ENCODE measurements around the gene KLRG1.

KLRG1 gene

DNA sequence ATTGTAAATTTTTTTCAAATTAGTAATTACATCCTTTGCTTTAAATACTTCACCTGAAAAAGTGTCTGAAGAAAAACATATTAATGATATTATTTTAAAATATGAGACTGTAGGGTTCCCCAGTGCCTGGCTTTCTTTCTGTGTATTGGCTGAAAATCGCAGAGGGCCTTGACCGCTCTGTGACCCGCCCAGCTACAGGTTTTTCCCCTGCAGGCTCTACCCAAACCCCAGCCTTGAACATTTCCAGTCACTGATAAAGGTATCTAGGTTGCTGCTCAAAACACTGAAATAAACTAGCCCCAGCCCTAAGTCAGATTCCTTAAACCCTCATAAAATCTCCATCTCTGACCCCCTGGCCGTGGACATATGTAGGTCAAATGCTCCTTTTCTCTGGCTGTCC is 11.9 kb downstream of the KLRG1 start:
- H3K79me2 ChIP-seq (ENCODE audit: insufficient read depth, low read length): no peaks in the 10 kb centered on the region
- no peaks in the 10 kb centered on the region for H3K27me3 ChIP-seq (ENCODE audit: low read length)
- TF ChIP-seq EZH2phosphoT487 (conservative IDR thresholded peaks at IDR 0.05; ENCODE audit: low read length): no peak
- TF ChIP-seq, protein P1, sequence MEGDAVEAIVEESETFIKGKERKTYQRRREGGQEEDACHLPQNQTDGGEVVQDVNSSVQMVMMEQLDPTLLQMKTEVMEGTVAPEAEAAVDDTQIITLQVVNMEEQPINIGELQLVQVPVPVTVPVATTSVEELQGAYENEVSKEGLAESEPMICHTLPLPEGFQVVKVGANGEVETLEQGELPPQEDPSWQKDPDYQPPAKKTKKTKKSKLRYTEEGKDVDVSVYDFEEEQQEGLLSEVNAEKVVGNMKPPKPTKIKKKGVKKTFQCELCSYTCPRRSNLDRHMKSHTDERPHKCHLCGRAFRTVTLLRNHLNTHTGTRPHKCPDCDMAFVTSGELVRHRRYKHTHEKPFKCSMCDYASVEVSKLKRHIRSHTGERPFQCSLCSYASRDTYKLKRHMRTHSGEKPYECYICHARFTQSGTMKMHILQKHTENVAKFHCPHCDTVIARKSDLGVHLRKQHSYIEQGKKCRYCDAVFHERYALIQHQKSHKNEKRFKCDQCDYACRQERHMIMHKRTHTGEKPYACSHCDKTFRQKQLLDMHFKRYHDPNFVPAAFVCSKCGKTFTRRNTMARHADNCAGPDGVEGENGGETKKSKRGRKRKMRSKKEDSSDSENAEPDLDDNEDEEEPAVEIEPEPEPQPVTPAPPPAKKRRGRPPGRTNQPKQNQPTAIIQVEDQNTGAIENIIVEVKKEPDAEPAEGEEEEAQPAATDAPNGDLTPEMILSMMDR (IDR thresholded peaks at IDR 0.05; ENCODE audit: insufficient read depth, low read length, poor library complexity, severe bottlenecking): no peak
- no peak overlapping the region for H3K4me3 ChIP-seq (ENCODE audit: insufficient read depth, low read length, poor library complexity, severe bottlenecking)
- H3K4me2 ChIP-seq (ENCODE audit: low read depth, low read length, poor library complexity, severe bottlenecking): no peak overlapping the region
- H3F3A ChIP-seq (ENCODE audit: insufficient read depth): no peaks in the 10 kb centered on the region
- no peaks in the 10 kb centered on the region for H3K9me3 ChIP-seq (ENCODE audit: insufficient read depth, low read length)
- no peak overlapping the region for H2AFZ ChIP-seq (ENCODE audit: low read depth, low read length, severe bottlenecking)
- no peaks in the 10 kb centered on the region for H3K9me2 ChIP-seq (replicated peaks; ENCODE audit: insufficient read depth, low read length)
- H3K9ac ChIP-seq (ENCODE audit: low read length): no peak overlapping the region
- H3K27ac ChIP-seq (ENCODE audit: low read depth, low read length): no peak overlapping the region
- H4K20me1 ChIP-seq (ENCODE audit: low read depth, low read length): no peaks in the 10 kb centered on the region
- H3K36me3 ChIP-seq (ENCODE audit: low read length): no peaks in the 10 kb centered on the region

DNA sequence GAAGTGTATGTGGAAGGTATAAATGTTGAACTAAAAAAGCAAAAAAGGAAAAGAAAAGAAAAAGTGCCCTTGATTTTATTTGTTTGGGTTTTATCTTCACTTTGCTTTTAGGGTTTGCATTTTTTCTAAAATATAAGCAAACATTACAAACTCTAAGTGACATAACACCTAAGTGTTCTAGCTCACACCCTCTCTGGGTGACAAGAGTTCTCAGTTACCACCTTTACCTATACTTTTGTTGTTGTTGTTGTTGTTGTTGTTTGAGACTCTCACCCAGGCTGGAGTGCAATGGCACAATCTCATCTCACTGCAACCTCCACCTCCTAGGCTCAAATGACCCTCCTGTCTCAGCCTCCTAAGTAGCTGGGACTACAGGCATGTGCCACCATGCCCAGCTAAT is 13.0 kb downstream of the KLRG1 start:
- Histone ChIP-seq H4K20me1 (ENCODE audit: low read depth, low read length) (no peaks in the 10 kb centered on the region), H3K79me2 (ENCODE audit: insufficient read depth, low read length) (no peaks in the 10 kb centered on the region), H2AFZ (ENCODE audit: low read depth, low read length, severe bottlenecking) (no peak overlapping the region), H3K9me3 (ENCODE audit: insufficient read depth, low read length) (no peaks in the 10 kb centered on the region), H3K36me3 (ENCODE audit: low read length) (no peaks in the 10 kb centered on the region), H3K27me3 (ENCODE audit: low read length) (no peaks in the 10 kb centered on the region), H3K9ac (ENCODE audit: low read length) (no peak overlapping the region), H3K9me2 (replicated peaks; ENCODE audit: insufficient read depth, low read length) (no peaks in the 10 kb centered on the region), H3K4me2 (ENCODE audit: low read depth, low read length, poor library complexity, severe bottlenecking) (no peak overlapping the region), H3F3A (ENCODE audit: insufficient read depth) (no peaks in the 10 kb centered on the region), H3K4me3 (ENCODE audit: insufficient read depth, low read length, poor library complexity, severe bottlenecking) (no peak overlapping the region), H3K27ac (ENCODE audit: low read depth, low read length) (no peak overlapping the region)
- no peak for TF ChIP-seq EZH2phosphoT487 (conservative IDR thresholded peaks at IDR 0.05; ENCODE audit: low read length)
- TF ChIP-seq, protein P1 (IDR thresholded peaks at IDR 0.05; ENCODE audit: insufficient read depth, low read length, poor library complexity, severe bottlenecking): no peak

DNA sequence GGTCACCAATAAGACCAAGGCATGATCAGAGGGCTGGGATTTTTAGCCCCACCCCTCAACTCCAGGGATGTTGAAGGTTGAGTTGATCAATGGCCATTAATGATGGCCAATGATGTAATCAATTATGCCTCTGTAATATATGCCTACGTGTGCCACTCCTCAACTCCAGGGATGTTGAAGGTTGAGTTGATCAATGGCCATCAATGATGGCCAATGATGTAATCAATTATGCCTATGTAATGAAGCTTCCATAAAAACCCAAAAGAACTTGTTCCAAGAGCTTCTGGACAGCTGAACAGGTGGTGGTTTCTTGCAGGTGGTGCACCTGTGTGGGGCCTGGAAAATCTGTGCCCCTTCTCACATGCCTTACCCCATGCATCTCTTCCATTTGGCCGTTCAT is 33.2 kb downstream of the KLRG1 start:
- TF ChIP-seq, protein P1 (IDR thresholded peaks at IDR 0.05; ENCODE audit: insufficient read depth, low read length, poor library complexity, severe bottlenecking): no peak
- TF ChIP-seq EZH2phosphoT487 (conservative IDR thresholded peaks at IDR 0.05; ENCODE audit: low read length): no peak
- Histone ChIP-seq H4K20me1 (ENCODE audit: low read depth, low read length) (no peaks in the 10 kb centered on the region), H3F3A (ENCODE audit: insufficient read depth) (no peaks in the 10 kb centered on the region), H3K79me2 (ENCODE audit: insufficient read depth, low read length) (no peaks in the 10 kb centered on the region), H3K9ac (ENCODE audit: low read length) (no peak overlapping the region), H3K27me3 (ENCODE audit: low read length) (no peaks in the 10 kb centered on the region), H3K36me3 (ENCODE audit: low read length) (no peaks in the 10 kb centered on the region), H3K9me3 (ENCODE audit: insufficient read depth, low read length) (no peaks in the 10 kb centered on the region), H3K9me2 (replicated peaks; ENCODE audit: insufficient read depth, low read length) (no peaks in the 10 kb centered on the region), H3K4me3 (ENCODE audit: insufficient read depth, low read length, poor library complexity, severe bottlenecking) (no peak overlapping the region), H2AFZ (ENCODE audit: low read depth, low read length, severe bottlenecking) (no peak overlapping the region), H3K27ac (ENCODE audit: low read depth, low read length) (no peak overlapping the region), H3K4me2 (ENCODE audit: low read depth, low read length, poor library complexity, severe bottlenecking) (no peak overlapping the region)
